GM18870 (cell line): ENCODE data around the gene KRTAP5-6.
"Not testable (repeated sequence)": the region's sequence is repeated elsewhere in the genome, so short reads cannot be mapped to it uniquely, and the experiment has no call there.

Experiments
- ATAC-seq: cut with Tn5 transposase; IDR thresholded peaks from one replicate; pipeline ENCODE4 v1.9.1; 2021; ENCODE audit warnings: moderate library complexity; ENCODE audit not compliant: unreplicated experiment

Gene KRTAP5-6

GRCh38 chr11:1661454-1662269 is 35.3 kb upstream of the KRTAP5-6 start:
- not testable (repeated sequence) for ATAC-seq

DNA sequence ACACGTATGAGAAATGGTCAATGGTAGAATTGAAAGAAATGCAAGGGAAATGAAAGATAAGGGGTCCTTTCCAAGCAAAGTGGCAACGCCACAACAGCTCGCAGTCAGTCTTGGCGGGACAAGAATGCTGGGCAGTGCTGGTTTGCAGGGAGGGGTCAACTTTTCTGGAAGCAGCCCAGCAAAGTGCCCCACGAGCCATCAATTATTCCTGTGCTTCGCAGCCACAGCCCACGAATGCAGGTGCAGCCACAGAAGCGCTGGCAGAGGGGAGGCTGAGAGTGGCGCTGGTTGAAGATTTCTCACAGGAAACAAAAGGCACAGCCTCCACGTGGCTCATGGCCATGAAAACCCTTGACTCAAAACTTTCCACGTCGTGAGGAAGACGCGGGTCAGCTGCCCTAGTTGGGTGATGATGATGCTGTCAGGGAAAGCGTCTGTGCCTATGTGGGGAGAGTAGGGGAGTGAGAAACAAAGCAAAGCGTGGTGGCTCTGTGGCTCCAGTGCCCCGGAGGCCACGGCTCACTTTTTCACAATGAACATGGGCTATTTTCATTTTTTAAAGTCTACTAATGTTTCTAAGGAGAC is 34.2 kb upstream of the KRTAP5-6 start:
- ATAC-seq, result not testable (repeated sequence)

GRCh38 chr11:1665313-1665712 is 31.7 kb upstream of the KRTAP5-6 start:
- ATAC-seq, result no peak

GRCh38 chr11:1667121-1667850 is 29.7 kb upstream of the KRTAP5-6 start:
- no peak for ATAC-seq

GRCh38 chr11:1667906-1668305 is 29.1 kb upstream of the KRTAP5-6 start:
- ATAC-seq, result no peak

- no peak for ATAC-seq
Measured at GRCh38 chr11:1668911-1669473, 28.0 kb upstream of the KRTAP5-6 start.

DNA sequence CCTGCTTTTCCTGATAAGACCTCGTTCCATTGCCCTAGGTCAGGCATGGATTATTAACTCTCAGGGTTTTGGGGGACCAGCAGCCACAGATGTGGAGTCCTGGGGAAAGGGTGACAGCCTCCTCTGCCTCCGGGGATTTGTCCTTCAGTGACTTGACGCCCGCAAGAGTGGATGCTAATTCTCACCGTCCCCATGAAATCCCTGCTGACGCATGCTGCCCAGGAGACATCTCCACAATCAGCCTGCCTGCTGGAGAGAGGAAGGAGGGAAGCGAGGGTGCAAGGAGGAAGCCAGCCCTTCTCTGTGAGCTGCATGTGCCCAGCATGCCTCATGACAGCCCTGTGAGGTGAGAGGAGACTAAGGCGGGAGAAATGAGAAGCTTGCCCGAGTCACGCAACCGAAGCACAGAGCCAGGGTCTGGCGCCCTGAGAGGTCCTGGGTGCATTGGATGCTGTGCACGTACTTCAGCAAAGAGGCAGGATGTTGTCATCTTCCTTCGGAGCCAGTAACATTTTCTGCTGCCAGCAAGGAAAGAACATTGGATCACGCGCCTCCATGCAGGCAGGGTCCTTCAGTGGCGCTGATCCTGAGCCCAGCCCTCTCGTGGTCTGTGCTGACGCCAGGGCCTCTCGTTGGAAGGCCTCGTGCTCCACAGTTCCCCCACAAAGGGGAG is 27.3 kb upstream of the KRTAP5-6 start:
- ATAC-seq, result no peak

- not testable (repeated sequence) for ATAC-seq
Measured at GRCh38 chr11:1670457-1670856, 26.5 kb upstream of the KRTAP5-6 start.

DNA sequence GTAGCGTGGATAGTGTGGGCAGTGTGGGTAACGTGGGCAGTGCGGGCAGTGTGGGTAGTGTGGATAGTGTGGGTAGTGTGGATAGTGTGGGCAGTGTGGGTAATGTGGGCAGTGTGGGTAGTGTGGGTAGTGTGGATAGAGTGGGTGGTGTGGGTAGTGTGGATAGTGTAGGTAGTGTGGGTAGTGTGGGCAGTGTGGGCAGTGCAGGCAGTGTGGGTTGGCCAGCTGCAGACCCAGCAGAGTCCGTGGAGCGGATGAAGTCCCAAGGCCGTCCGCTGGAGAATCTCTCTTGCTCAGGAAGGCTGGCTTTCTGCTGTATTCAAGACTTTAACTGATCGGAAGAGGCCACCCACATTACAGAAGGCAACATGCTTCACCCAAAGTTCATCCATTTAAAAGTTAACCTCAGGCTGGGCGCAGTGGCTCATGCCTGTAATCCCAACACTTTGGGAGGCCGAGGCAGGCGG is 26.1 kb upstream of the KRTAP5-6 start:
- no peak for ATAC-seq

GRCh38 chr11:1671658-1672057 is 25.3 kb upstream of the KRTAP5-6 start:
- no peak for ATAC-seq

DNA sequence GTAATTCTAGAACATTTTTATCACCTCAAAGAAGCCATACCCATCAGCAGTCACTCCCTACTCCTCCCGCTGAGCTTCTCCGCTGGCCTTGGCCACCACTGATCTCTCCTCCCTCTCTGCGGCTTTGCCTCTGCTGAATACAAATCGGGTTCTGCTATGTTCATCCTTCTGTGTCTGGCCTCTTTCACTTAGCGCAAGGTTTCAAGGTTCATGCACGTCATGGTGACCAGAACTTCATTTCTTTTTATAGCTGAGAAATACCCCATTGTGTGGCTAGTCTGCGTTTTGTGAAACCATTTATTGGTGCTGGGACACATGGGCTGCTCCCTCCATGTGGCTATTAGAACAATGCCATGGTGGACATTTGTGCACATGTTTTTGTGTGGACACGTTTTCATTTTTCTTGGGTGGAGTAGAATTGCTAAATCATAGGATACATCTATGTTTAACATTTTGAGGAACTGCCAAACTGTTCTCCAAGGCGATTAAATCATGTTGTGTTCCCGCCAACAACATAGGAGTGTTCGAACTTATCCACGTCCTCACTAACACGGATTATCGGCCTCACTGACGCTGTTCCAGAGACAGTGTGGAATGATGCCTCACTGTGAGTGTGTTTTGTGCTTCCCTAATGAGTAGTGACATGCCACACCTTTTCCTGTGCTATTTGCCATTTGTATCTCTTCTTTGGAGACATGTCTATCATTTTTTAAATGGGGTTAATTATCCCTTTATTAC is 24.2 kb upstream of the KRTAP5-6 start:
- no peak for ATAC-seq

- ATAC-seq, result no peak
Measured at GRCh38 chr11:1673446-1674172, 23.4 kb upstream of the KRTAP5-6 start.

DNA sequence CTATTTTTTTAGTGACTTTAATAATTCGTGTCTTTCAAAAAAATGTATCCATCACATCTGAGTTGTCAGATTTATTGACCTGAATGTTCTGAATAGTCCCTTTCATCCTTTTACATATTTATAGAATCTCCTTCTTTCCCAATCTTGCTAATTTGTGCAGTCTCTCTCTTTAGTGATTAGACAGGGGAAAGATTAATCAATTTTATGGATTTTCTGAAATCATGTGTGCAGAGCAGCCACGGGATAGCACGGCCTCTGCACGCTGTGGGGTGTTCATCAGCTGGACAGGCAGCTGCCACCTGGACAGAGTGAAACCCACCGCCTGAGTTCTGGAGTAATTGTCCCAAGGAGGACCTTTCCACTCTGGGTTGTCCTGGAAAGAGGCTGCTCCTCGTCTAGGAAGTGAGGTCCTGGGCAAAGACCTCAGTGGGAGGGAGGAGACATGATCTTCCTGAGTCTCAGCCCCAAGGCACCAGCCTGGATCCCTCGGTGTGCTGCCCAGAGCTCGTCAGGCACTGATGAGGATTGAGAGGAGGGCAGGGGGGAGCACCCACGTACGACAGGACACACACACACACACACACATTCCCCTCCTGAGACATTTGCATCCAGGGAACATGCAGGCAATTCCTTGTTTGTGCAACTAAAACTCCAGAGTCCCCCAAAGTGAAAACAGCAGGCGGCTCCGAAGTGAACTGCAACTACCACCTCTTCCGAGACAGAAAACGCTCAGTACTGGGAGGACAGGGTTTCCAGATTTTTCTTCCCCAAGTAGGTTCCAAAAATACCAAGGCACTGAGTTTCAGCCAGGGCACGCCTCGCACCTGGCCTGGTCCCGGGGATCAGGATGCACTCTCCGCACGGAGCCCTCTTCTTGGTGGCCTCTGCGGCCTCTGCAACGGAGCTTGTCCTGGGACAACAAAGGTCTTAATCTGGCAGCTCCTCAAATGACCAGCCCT is 22.5 kb upstream of the KRTAP5-6 start:
- no peak for ATAC-seq

GRCh38 chr11:1675536-1676228 is 21.3 kb upstream of the KRTAP5-6 start:
- ATAC-seq, result no peak

GRCh38 chr11:1676229-1676740 is 20.7 kb upstream of the KRTAP5-6 start:
- no peak for ATAC-seq

- ATAC-seq, result no peak
Measured at GRCh38 chr11:1679881-1680280, 17.1 kb upstream of the KRTAP5-6 start.

GRCh38 chr11:1682225-1682905 is 14.6 kb upstream of the KRTAP5-6 start:
- ATAC-seq, result no peak
